Stimulated activated CD4-positive, alpha-beta T cell treated with anti-CD3 and anti-CD28 coated beads, Interleukin-4, amount 100 ng/mL, for 24 hours (primary cell): Measurements from ENCODE around the gene WASF3.

Source experiments
- DNase-seq: peaks from one replicate; pipeline ENCODE4 v3.0.0-alpha.2; 2020

Gene WASF3

DNA sequence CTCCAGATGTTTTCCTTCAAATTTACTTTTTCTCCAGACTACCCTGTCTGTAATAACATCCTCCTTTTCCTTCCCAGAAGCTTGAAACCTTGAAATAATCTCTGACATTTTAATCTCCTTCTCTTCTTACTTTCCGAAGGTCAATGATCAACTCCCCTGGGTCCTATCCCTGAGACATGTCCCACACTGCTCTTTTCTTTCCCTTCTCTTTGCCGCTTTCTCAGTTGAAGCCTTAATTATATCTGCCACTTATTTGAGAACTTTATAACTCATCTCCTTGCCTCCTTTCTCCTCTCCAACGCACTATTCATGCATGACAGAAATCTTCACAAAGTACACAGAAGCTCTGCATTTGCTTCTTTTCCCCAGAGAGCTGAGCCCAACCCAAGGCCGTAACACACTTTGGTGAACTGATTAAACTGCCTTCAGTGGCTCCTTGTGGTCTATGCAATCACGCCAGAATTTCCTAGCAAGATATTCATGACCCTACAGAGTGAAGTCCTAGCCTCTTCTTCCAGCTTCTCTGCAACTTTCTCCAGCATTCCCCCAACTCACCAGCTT, 9.2 kb upstream of the WASF3 start:
- DNase-seq, result no peak

DNA sequence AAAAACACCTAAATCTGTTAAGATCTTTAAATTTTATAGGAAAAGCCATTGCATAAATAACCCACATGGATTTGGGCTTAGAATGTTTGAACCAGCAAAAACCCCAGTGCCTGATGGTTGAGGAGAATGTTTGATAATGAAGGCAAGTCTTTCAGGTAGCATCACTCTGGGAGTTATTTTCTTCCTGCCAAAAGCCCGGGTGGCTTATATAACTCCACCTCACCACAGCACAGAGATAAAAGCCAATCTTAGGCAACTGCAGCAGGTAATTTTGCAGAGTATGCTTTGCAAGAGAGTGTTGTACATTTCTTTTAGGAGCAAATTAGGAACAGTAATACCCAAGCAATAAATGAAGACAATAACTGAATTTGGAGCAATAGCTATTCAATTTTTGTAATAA, 7.8 kb upstream of the WASF3 start:
- no peak for DNase-seq

DNA sequence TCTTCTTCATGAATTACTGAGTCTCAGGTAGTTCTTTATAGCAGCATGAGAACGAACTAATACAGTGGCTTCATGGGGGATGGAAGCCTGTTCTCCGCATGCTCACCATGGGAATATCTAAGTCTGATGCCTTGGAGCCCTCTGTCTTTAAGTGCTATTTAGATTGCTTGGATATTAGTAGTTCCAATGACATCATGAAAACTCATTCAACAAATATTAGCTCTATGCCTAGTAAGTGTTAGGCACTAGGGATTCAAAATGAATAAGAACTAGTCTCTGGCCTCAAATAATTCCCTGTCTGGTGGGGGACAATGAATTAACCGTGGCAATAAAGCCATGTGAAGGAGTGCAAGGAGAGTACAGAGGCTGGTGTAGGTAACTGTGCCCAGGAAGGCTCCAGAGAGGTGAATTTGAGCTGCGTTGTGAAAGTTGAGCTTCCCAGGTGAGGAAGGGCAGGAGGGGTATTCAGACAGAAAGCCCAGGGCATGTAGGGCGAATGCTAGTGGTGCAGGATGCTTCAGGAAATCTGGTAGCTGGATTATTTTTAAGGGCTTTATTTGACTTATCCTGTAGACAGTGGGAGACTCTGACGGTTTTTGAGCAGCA, 6.1 kb upstream of the WASF3 start:
- no peak for DNase-seq

DNA sequence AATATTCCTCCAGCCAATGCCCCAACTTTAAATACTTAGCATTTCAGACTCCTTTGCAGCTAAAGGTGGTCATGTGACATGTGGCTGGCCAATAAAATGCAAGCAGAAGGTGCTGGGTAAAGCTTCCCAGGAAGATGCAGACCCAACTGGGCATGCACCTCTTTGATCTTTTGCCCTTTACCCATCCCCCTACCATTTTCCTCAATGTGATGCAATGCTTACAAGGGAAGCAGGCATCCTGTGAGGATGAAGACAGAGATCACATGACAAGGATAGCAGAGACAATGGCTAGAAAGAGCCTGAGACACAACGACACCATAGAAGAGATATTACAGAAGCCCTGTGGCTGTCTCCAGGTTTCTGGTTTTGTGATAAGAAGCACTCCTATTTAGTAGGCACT, 2.1 kb upstream of the WASF3 start:
- no peak for DNase-seq

DNA sequence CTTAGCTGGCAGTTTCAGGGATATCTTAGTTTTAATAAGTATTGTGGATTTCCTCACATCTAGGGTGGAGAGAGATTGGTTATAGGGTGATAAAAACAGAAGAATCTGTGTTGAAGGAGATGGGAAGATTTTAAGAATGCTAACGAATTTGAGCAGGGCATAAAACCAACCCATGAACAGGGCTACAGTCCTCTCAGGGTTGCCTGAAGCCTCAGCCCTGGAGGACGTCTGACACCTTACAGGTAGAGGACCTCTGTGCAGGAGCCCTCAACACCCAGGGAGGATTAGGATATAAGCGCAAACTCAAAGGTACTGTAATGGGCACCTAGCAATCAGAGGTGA, 461 bp upstream of the WASF3 start:
- no peak for DNase-seq

DNA sequence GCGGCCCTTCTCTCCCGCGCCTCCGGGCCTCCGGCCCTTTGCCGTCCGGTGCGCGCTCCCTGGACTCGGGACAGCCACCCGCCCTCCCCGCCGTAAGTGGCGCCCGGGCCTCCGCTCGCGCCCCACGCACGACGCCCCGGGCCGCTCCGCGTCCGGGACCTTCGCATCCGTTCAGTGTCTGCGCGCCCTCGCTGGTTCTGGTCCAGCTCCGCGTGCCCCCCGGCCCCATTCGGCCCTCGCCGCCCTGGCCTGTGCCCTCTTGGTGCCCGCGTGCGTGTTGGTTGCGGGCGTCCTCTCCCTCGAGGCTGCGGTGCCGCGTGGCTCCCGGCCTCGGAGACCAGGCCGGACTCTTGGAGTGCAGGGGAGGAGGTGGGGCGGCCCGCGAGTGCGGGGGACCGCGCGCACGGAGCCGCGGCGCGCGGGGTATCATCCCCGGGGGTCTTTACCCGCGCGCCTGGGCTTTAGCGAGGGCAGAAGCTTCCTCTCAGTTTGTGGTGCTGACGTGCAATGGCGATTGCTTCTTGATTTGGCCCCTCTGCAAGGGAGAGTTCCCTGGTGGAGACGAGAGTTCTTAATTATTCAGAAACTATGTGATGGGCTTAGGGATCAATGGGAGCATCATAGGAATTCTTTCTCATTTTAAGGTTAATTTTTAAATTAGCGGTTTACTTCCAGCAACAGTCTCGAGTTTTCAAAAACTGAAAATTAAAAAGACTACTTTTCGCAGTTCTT, 757 bp downstream of the WASF3 start:
- DNase-seq, result no peak

DNA sequence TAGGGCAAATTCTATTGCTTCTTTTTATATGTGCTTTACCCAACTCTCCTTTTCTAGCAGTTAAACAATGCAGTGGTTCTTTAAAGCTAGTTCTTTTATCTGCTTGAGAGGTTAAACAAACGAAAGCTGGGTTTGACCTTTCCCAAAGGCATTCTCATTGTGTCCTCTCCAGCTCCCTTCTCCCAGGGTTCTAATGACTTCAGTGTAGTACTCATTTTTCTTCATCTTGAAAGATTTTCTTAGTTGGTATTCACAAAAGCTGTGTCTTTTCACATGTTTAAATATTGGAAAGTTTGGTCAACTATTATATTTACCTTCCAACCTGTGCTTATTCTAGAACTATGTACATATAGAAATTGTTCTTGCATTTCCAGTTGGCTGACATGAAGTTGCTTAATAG, 1.5 kb downstream of the WASF3 start:
- DNase-seq, result no peak

DNA sequence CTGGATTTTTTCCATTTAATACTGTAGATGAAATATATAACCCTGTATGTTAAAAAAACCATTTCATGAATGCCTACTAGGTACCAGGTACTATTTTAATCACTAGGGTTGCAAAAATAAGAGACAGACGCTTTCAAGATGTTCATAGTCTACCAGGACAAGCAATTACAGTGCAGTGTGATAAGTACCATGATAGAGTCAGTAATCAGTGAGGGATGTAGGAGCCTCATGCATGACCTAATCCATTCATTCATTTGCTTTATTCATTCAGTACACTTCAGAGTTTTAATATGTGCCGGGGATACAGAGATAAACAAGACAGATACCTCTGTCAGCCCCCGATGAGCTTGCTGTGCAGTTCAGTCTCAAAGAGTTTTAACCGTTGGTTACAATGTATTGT, 3.0 kb downstream of the WASF3 start:
- no peak for DNase-seq

DNA sequence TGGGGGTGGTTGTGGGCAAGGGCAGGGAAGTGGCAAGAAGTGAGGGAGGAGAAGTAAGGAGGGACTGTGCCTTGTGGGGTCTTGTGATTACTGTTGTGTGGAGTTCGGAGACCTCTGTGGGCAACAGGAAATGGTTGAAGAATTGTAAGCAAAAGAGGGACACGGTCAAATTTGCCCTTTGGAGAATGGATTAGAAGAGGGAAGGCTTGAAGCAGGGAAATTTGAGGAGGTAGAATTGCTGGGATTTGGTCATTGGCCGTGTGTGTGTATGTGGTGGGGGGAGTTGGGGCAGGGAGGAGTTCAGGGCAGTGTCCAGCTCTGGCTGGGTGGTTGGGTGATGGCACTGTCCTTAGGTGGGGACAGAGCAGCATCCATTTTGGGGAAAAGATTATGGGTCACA, 3.6 kb downstream of the WASF3 start:
- no peak for DNase-seq

DNA sequence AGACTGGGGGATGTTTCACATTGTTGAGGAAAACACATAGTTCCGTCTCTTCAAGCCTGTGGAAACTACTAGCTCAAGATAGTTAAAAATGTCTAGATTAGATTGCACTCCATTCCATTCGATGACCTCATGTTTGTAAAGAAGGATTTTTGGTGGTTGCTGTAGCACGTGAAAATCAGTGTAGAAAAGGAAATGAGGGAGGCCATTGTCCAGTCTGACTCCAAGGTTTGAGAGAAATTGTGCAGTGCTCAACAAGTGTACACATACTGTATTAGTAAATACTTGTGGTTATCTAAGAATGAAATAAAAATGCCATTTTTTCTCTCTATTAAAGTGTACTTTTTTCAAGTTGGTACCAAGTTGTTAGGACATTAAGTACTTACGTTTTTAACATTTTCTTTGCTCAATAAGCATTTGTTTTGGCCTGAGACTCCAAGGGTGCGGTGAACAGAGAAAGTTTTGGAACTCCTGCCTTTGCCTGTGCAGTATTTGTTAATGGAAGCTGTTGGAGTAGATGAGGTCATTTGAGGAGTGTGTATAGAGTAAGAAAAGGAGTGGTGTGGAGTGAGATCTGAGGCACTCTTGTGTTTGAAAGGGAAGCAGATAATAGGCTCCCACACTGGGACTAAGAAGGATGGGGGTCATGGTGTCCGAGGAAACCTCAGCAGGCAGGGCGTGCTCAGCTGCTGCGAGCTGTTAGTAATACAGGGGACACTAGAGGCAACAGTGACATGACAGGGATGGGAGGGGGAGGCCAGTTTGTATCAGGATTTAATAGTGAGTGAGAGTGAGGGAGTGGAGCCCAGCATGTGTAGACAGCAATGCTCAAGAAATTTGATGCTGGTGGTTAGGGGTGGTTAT, 4.4 kb downstream of the WASF3 start:
- no peak for DNase-seq

DNA sequence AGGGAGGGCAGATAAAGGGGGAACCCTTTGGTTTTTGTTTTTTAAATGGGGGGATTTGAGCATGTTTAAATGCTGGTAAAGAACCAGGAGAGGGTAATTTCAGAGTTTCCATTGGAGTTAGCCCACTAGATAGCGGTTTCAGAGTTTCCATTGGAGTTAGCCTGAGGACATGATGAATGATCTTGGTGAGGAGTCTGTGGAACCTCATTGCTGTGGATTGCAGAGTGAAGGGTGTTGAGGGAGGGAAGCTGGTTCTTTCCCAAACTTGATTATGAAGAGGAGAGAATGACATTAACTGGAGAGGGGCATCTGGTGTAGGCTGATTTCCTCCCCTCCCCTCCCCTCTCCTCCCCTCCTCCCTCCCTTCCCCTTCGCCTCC, 5.0 kb downstream of the WASF3 start:
- no peak for DNase-seq

DNA sequence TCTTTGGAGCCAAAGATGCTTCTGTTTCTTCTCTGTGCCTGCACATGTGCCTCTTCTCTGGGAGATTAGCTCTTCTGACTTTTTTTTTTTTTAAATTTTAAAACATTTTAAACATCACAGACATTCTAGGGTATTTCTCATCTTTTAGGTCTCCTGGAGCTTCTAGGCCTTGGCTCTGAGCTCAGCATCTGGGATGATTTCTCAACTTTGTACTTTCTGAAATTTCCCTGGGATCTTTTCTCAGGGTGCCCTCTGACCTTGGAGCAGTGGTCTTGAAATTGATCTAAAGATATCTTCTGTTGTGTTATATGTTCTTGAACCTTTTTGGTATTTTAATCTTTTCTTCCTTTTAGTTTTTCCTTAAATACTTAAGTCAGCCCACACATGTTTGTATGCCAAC, 6.2 kb downstream of the WASF3 start:
- no peak for DNase-seq

DNA sequence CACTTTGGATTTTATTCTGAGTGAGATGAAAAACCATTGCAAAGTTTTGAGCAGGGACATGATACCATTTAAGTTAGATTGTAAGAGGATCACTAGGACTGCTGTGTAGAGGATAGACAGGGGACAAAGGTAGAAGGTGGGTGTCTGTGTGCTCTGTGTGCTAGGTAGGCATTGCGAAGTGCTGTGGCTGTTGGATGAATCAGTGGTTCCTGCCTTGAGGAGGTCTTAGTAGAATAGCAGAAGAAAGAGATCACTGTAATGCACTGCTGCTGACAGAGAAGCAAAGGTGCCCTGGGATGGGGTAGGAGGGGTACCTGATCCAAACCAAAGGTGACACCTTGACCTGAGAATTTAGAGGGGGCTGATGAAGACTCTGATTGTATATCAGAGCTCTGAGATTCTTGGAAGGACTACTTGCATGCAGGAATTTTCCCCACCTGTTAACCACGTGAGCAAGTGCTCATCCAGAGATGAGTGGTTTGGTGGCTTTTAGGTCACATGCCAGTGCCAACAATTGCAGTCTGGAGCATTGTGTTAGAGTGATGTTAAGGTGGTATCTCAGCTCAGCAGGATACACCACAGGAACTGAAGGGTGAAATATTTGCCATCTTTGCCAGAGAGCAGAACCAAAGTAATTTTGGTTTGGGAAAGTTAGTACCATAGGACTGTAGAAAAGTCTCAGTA, 10.8 kb downstream of the WASF3 start:
- DNase-seq, result no peak

DNA sequence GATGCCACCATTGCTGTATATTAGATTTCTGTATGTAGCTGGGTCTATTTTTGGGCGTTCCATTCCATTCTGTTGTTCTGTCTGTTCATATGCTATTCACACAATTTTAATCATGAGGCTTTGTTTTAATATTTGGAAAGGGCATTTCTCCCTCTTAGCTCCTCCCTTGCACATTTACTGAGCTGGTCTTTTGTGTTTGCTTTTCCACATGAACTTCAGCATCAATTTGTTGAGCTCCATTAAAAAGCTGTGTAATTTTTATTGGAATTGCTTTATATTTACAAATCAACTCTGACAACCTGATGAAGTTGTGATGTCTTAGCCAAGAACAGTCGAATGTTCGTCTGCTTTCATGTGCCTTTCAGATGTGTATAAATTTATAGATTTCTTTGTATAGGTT, 14.0 kb downstream of the WASF3 start:
- DNase-seq, result no peak

DNA sequence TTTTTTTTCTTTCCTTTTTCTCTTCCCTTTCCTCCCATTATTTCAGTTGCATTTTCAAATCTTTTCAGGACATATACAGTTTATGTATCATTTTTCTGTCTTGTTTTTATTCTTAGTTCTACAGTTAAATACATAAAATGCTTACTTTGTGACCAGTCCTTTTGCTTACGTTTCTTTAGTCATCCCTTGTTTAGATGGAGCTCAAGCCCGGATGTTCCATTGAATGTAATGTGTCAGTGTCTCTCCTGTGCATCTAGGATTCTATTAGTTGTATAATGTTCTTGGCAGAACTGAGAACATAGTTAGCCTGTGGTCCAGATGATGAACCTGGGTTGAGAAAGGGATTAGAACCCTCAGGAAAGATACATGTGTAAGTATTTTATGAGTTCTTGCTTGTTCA, 17.8 kb downstream of the WASF3 start:
- DNase-seq, result no peak

DNA sequence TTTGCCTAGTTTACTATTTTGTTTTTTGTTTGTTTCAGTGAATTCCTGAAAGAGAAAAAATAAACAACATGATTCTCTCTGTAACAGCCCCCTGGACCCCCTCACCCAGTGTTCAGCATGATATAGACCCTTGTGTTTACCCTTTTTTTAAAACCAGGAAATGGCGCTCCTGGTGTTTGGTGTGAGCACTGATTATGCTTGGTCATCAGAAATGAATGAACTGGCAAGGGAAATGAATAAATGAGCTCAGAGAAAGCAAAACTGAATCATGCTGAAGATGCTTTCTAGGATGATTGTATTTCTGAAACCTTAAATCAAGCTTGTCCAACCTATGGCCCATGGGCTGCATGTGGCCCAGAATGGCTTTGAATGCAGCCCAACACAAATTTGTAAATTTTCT, 22.1 kb downstream of the WASF3 start:
- DNase-seq, result no peak

DNA sequence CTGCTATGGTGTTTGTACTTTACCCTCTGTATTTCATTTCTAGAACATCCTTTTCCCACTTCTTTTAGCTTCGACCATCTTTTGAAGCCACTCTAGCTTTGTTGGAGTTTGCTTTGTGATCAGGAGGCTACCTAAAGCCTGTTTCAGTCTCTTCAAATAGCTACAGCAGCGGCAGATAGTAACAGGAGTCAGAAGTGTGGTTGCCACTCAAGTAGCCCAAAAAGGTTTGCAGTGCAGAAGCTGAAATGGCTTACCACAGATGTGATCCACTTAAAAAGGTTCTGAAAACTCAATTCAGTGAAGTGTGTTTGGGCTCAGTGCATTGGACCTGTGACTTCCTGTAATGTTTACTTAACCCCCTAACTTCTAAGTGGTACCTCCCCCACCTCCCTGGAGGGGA, 26.2 kb downstream of the WASF3 start:
- DNase-seq, result no peak

DNA sequence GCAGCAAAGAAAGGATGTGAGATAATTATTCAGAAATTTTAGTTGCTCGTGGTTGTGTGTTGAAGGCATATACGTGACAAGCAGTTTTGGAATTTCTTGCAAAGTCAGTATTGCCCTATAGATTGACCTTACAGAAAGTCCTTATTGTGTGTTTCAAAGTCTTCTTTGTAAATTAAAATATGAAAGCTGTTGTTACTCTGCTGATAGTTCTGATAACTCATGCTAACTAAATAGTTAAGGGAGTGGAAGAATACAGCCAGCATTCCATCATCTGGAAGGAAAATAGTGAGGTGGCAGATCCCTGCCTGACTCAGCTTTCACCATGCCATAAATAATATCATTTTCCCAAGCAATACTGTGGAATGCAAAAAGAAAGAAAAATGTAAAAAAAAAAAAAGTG, 27.2 kb downstream of the WASF3 start:
- DNase-seq, result no peak

DNA sequence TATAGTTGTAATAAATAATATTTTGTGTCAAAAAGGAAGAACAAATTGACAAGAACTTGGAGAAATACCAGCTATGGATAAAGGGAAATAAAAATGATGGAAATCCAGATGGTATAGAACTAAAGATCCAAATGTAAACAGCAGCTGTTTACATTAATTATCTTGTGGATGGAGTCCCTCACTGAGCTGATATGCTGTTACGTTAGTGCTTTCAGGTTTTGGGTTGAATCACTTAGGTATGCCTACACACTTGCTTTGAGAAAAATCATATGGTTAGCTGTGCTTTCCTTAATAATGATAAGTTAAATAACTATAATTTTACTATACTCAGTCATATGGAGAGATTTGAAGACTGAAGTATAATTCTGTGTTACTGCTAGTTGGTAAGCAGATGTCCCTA, 27.7 kb downstream of the WASF3 start:
- no peak for DNase-seq

DNA sequence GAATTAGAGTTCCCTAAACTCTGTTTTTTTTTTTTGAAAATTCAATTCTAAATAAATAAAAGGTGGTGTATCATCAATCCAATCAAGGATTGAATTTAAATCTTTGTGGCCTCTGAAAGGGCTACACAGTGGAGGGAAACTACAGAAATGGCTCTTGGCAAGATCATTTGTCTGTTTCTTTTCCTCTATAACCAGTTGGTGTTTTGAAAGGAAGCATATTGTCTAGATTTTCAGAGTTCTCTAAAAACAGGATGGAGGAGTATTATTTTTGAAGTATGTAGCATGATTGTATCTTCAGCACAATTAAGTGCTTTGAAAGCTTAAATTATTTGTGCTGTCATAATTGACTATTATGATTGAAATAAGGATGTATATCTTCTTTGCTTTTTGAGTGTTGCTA, 29.8 kb downstream of the WASF3 start:
- DNase-seq, result no peak

DNA sequence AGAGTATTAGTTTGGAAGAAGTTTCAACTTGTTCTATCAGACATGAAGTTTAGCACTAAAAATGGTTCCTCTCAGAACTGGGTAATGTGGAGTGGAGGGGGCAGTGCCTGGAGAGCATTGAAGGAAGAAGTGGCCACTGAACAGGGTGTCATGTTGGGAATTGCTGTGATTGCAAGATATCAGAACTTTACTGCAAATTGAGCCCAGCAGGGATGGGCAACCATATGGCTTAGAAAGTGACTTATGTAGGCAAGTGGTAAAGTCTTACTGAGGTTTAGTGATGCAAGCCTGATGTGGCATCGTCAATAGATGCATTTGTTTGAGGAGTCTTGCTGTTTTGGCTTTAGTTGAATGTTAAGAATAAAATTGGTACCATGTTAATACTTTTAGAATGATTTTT, 31.7 kb downstream of the WASF3 start:
- DNase-seq, result no peak

DNA sequence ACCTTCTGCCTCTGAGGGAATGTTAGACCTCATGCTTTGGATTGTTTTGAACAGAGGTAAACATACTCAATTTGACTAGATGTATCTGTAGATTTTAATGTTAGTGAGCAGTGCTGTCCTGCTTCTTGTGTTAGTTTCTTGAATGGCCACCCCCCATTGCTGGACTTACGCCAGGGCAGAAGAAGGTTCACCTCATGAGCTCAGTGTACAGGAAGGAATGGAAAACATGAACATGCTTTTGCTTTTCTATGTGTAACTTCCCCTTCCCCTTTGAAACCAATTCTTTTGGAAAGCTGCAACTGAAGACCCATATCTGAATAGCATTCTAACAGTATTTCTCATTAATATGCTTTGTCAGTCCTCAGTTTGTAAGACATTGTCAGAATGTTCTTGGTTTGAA, 32.3 kb downstream of the WASF3 start:
- DNase-seq, result no peak

DNA sequence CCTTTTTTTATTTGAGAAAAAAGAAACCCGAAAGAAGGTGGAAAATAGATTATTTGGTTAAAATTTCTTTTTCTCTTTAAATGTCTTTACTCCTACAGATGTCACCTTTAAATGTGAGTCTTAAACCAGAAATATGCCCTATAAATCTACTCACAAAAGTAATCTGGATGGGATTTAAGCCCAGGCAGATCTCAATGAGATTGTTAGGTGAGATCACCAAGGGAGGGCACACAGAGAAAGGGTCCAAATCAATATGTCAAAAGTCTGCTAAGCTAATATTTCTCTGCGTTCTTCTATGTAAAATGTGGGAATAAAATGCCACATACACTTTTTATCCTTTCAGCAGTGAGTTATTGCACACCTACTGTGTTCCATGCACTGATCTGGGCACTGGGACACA, 32.9 kb downstream of the WASF3 start:
- no peak for DNase-seq

DNA sequence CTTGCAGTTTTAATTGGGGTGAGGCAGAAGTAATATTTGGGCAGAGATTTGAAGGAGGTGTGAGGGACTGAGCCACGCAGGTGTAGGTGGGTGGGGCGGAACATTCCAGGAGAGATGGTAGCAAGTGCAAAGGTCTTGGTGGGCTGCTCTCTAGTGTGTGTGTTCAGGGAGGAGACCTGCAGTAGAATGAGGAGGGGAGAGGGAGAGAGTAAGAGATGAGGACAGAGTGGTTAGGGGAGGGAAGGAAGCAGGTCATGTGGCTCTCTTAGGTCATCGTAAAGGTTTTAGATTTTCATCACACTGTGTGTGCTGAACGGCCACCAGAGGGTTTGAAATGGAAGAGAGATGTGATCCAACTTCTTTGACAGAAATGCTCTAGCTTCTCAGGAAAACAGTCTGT, 33.5 kb downstream of the WASF3 start:
- no peak for DNase-seq
